GM12878 (cell line): ENCODE results near the gene PIGN. TPM values are rescaled to one million over a fixed set of nuclear protein-coding genes. Genes with fewer than 3 reads are reported as not detected.

ENCODE experiments used
- ATAC-seq: fragments of 200-7000 bp; cut with Tn5 transposase; 3 replicates; pipeline ENCODE4 v1.9.1; 2020; ENCODE audit warnings: mild to moderate bottlenecking, moderate library complexity
- BruUV-seq: library from RNA; stranded (reverse); fragments of 400-500 nt; replicated peaks from 2 replicates; lab custom pipeline; 2021; lab: Mats Ljungman, UMichigan
- CTCF ChIA-PET: fragments of 300-600 bp; sonication (Branson Sonifier 250); formaldehyde crosslinking; extraction: SDS; loops from one replicate; lab custom pipeline; 2021; ENCODE audit warnings: inconsistent platforms; lab: Yijun Ruan, JAX
- POLR2A ChIA-PET: fragments of 350-600 bp; formaldehyde crosslinking; extraction: SDS; loops from one replicate; lab custom pipeline; 2021; ENCODE audit warnings: inconsistent platforms; lab: Charles Lee
- RAD21 ChIA-PET: fragments of 300-600 bp; sonication (Branson Sonifier 250); formaldehyde crosslinking; loops from one replicate; lab custom pipeline; 2023; ENCODE audit warnings: antibody characterized with exemption; ENCODE audit not compliant: unreplicated experiment; lab: Charles Lee
- SMC1A ChIA-PET: fragments of 300-600 bp; sonication (Branson Sonifier 250); formaldehyde crosslinking; loops from one replicate; lab custom pipeline; 2023; ENCODE audit not compliant: unreplicated experiment, uncharacterized antibody; lab: Charles Lee
- DNase-seq: peaks from one replicate; pipeline ENCODE4 v3.0.0-alpha.2; 2011; ENCODE audit warnings: low read depth, low spot score
- FAIRE-seq: peaks from 3 replicates; lab custom pipeline; 2011; peaks lifted over from hg19 to GRCh38; lab: Jason Lieb, UNC
- H2AFZ ChIP-seq: 2 replicates; pipeline ENCODE4 v1.6.0; 2011; ENCODE audit warnings: low read depth, low read length, control low read depth; ENCODE audit not compliant: control insufficient read depth
- H3K27ac ChIP-seq: 2 replicates; pipeline ENCODE4 v1.5.1; 2011; ENCODE audit warnings: control low read depth; ENCODE audit not compliant: control insufficient read depth, insufficient read depth
- H3K27me3 ChIP-seq, 2 experiments: replicated peaks in 1 of 2; 2 replicates each; pipeline versions ENCODE4 v1.6.0 to v1.6.1; 2011; ENCODE audit warnings: low read length in 1 of 2; ENCODE audit not compliant: control insufficient read depth in 2 of 2, insufficient read depth in 2 of 2
- H3K36me3 ChIP-seq, 2 experiments: 2 replicates each; pipeline ENCODE4 v1.5.1; 2011; ENCODE audit warnings: low read length in 1 of 2; ENCODE audit not compliant: control insufficient read depth in 2 of 2, insufficient read depth in 2 of 2
- H3K4me1 ChIP-seq: 2 replicates; pipeline ENCODE4 v1.6.1; 2011; ENCODE audit warnings: mild to moderate bottlenecking, low read length, moderate library complexity, mixed read lengths; ENCODE audit not compliant: control insufficient read depth, insufficient read depth
- H3K4me2 ChIP-seq: 2 replicates; pipeline ENCODE4 v1.6.0; 2011; ENCODE audit warnings: control low read depth; ENCODE audit not compliant: control insufficient read depth, insufficient read depth
- H3K4me3 ChIP-seq: fragments of 200-600 bp; sonication (generic); 2 replicates; pipeline ENCODE4 v1.5.1; 2016
- H3K79me2 ChIP-seq: 2 replicates; pipeline ENCODE4 v1.6.0; 2011; ENCODE audit warnings: low read length; ENCODE audit not compliant: control insufficient read depth, insufficient read depth
- H3K9ac ChIP-seq: 2 replicates; pipeline ENCODE4 v1.8.0; 2011; ENCODE audit warnings: low read length, control low read depth, mixed read lengths; ENCODE audit not compliant: control insufficient read depth, insufficient read depth
- H3K9me3 ChIP-seq: replicated peaks from 3 replicates; pipeline ENCODE4 v1.5.1; 2011; ENCODE audit warnings: mild to moderate bottlenecking, low read length; ENCODE audit not compliant: control insufficient read depth, insufficient read depth
- H4K20me1 ChIP-seq: 2 replicates; pipeline ENCODE4 v1.6.0; 2011; ENCODE audit not compliant: control insufficient read depth, insufficient read depth
- ASH2L ChIP-seq: fragments of 300-600, 200-600 bp; sonication (generic); IDR thresholded peaks from 2 replicates; pipeline ENCODE4 v1.6.1; 2017; ENCODE audit warnings: low read depth, mild to moderate bottlenecking, borderline replicate concordance
- ATF3 ChIP-seq: IDR thresholded peaks from 2 replicates; pipeline ENCODE4 v1.6.1; 2011; ENCODE audit warnings: low read depth, mild to moderate bottlenecking, low read length, moderate library complexity, borderline replicate concordance; ENCODE audit errors: extremely low read depth
- CBX3 ChIP-seq: fragments of 200-600 bp; sonication (generic); IDR thresholded peaks from 2 replicates; pipeline ENCODE4 v1.6.1; 2016; ENCODE audit warnings: low read depth, borderline replicate concordance
- CHD1 ChIP-seq: IDR thresholded peaks from 2 replicates; pipeline ENCODE4 v1.6.1; 2012; ENCODE audit warnings: low read depth, low read length, improper control_type of control experiment
- DPF2 ChIP-seq: fragments of 450-650 bp; IDR thresholded peaks from 2 replicates; pipeline ENCODE4 v1.6.1; 2017; ENCODE audit warnings: mild to moderate bottlenecking
- EGR1 ChIP-seq, 2 experiments: IDR thresholded peaks; 1 replicate in 1 of 2; 2 replicates in 1 of 2; pipeline ENCODE4 v1.6.1; 2011 to 2012; ENCODE audit warnings: low read depth in 2 of 2, low read length in 2 of 2, borderline replicate concordance in 1 of 2, mild to moderate bottlenecking in 1 of 2, moderate library complexity in 1 of 2
- IRF3 ChIP-seq: fragments of 450-650 bp; IDR thresholded peaks from 2 replicates; pipeline ENCODE4 v1.6.1; 2014; ENCODE audit warnings: mild to moderate bottlenecking
- MTA3 ChIP-seq: IDR thresholded peaks from 2 replicates; pipeline ENCODE4 v1.6.1; 2012; ENCODE audit warnings: low read length, inconsistent platforms, borderline replicate concordance
- NKRF ChIP-seq: fragments of 450-650 bp; conservative IDR thresholded peaks from 2 replicates; pipeline ENCODE4 v1.6.1; 2017; ENCODE audit warnings: mild to moderate bottlenecking, moderate library complexity
- RBBP5 ChIP-seq: fragments of 200-600 bp; sonication (generic); conservative IDR thresholded peaks from 2 replicates; pipeline ENCODE4 v1.6.1; 2016
- SKIL ChIP-seq: fragments of 450-650 bp; IDR thresholded peaks from 2 replicates; pipeline ENCODE4 v1.6.1; 2017; ENCODE audit warnings: mild to moderate bottlenecking, low read depth, inconsistent platforms; ENCODE audit not compliant: poor library complexity, severe bottlenecking
- SUZ12 ChIP-seq: fragments of 200-600 bp; sonication (generic); IDR thresholded peaks from one replicate; pipeline ENCODE4 v1.6.1; 2018; ENCODE audit warnings: antibody characterized with exemption, mild to moderate bottlenecking; ENCODE audit not compliant: unreplicated experiment
- ZNF592 ChIP-seq: fragments of 450-650 bp; IDR thresholded peaks from 2 replicates; pipeline ENCODE4 v1.6.1; 2017; ENCODE audit warnings: mild to moderate bottlenecking, moderate library complexity
- WGBS: methylation state at CpG from one replicate; pipeline ENCODE4 v1.1.6; 2016; ENCODE audit warnings: low lambda C conversion rate; ENCODE audit not compliant: insufficient replicate concordance, insufficient coverage; ENCODE audit errors: missing lambda C conversion rate; 5-methylcytosine and 5-hydroxymethylcytosine counted together
- in situ Hi-C: fragments of 300-500 bp; cut with MboI; formaldehyde crosslinking; loops from 9 replicates; pipeline ENCODE4 v1.14.3; 2018; ENCODE audit warnings: mixed read lengths
- intact Hi-C: fragments of 100-400 bp; cut with micrococcal nuclease; formaldehyde crosslinking; loops from one replicate; pipeline ENCODE4 v1.14.2; 2022; ENCODE audit not compliant: unreplicated experiment
- polyA plus RNA-seq, 11 experiments: library from polyadenylated mRNA; depleted of rRNA in 4 of 11; unstranded in 6 of 11; stranded (reverse) in 5 of 11; fragments of >200 nt; fragmentation: Nextera tagmentation in 4 of 11; fragmentation: Illumina TruSeq in 1 of 11; extraction: Ambion mirVana in 4 of 11; extraction: Trizol in 1 of 11; gene quantifications; 1 replicate in 1 of 11; 2 replicates in 10 of 11; pipeline versions ENCODE4 v1.2.1 to v1.2.3, GENCODE V29; 2011 to 2016; ENCODE audit warnings: inconsistent platforms in 2 of 11, missing spikeins in 2 of 11, low read depth in 1 of 11
- total RNA-seq, 4 experiments: library from RNA; depleted of rRNA in 3 of 4; stranded (reverse); fragments of >200 nt in 3 of 4; fragmentation: Illumina TruSeq in 1 of 4; extraction: Trizol in 1 of 4; gene quantifications; 2 replicates each; pipeline versions ENCODE4 v1.2.1 to v1.2.3, GENCODE V29; 2013 to 2021

Gene PIGN
- total and polyA plus RNA-seq, 10 of the 15 experiments (the other 5 are each of a cell fraction or from before 2014, with no cell fraction given), result 6.9 to 25.4 (median 18.7) TPM

GRCh38 chr18:62198259-62198658, 11.4 kb upstream of the PIGN start:
- CTCF ChIA-PET, result interaction anchor here (1.0 to 4.8 kb wide), 8 partner anchors 8 to 227 kb away, joined by 3 to 46 read pairs (median 5); partner anchors contain the start of genes PIGN and RELCH
- no peaks in the 10 kb centered on the region for H3K27me3 ChIP-seq
- H3K9me3 ChIP-seq, result no peaks in the 10 kb centered on the region; the same call in 1 of the 3 replicates
- DNase-seq (no peak), ATAC-seq (peak; percentile 59), FAIRE-seq (no peak)
- peaks cover 0 to 2% of the 10 kb centered on the region in 2 experiments; a peak in 1 of 4 replicates for H3K36me3 ChIP-seq
- H3K79me2 ChIP-seq, result peaks cover 73% of the 10 kb centered on the region
- no peaks in the 10 kb centered on the region; the same call in 1 of the 2 replicates for H4K20me1 ChIP-seq
- H3K27ac ChIP-seq, result no peak overlapping the region
- no peak overlapping the region for H3K9ac ChIP-seq
- H3K4me3 ChIP-seq, result no peak overlapping the region
- in situ Hi-C loops (no loop called here), intact Hi-C loops (no loop called here)
- SMC1A ChIA-PET, result interaction anchor here (1.0 to 3.1 kb wide), 10 partner anchors 10 to 92 kb away, joined by 3 to 20 read pairs (median 5); partner anchors contain the start of gene RELCH
- 64% methylated on average over 2 of the region's 2 CpGs for WGBS
- no TSS peak for BruUV-seq
- H3K4me1 ChIP-seq, result no peaks in the 10 kb centered on the region
- POLR2A ChIA-PET, result interaction anchor here (1.0 to 2.3 kb wide), 2 partner anchors 11 to 27 kb away, joined by 4 to 8 read pairs; partner anchors contain the start of genes PIGN and RELCH
- H3K4me2 ChIP-seq, result no peak overlapping the region
- RAD21 ChIA-PET, result interaction anchor here (1.2 to 1.6 kb wide), 3 partner anchors 36 to 50 kb away, joined by 3 to 4 read pairs (median 3); no protein-coding TSS in a partner anchor
- no peak overlapping the region for H2AFZ ChIP-seq
- no peak for TF ChIP-seq DPF2
- TF ChIP-seq NKRF, result no peak
- TF ChIP-seq SKIL, result no peak
- TF ChIP-seq IRF3, result no peak
- no peak for TF ChIP-seq CBX3
- no peak for TF ChIP-seq CHD1
- no peak for TF ChIP-seq RBBP5
- TF ChIP-seq MTA3, result no peak
- TF ChIP-seq ZNF592, result no peak
- no peak for TF ChIP-seq ATF3
- TF ChIP-seq ASH2L, result no peak
- TF ChIP-seq SUZ12, result no peak
- TF ChIP-seq EGR1 (IDR thresholded peaks at IDR 0.05; ENCODE audit: borderline replicate concordance in 1 of 2, low read depth in 2 of 2, low read length in 2 of 2), result no peak
